Caki2 (cell line): ENCODE data around the gene ZNF185. TPM values are rescaled to one million over a fixed set of nuclear protein-coding genes. Genes with fewer than 3 reads are reported as not detected.

Experiments used
- DNase-seq: peaks from one replicate; pipeline ENCODE4 v3.0.0-alpha.2; 2015; ENCODE audit warnings: low read depth
- in situ Hi-C: cut with HindIII; loops from 2 replicates; pipeline ENCODE4 v1.10.0; 2016; ENCODE audit warnings: low sequenced_read_pairs, low pct_unique_long_range_greater_than_20kb, mixed read lengths
- total RNA-seq: library from RNA; depleted of rRNA; stranded (reverse); fragments of >200 nt; shearing (Covaris generic); gene quantifications from 2 replicates; pipeline ENCODE4 v1.2.3, GENCODE V29; 2014; ENCODE audit warnings: low replicate concordance; rRNA removed

The ZNF185 gene
- 6.0 and 7.2 TPM in 2 replicates for total RNA-seq

GRCh38 chrX:152897222-152898131, at the start of gene ZNF185:
ZNF185 (plus strand) TSS chrX:152898067; CDS start chrX:152914490, 16,423 bp downstream.
- DNase-seq = peak; percentile 61
- in situ Hi-C loops = no loop called here

- in situ Hi-C loops = no loop called here
- no peak for DNase-seq
Measured at GRCh38 chrX:152850465-152850864, 47.4 kb upstream of the ZNF185 start.

GRCh38 chrX:152853986-152854385, 43.9 kb upstream of the ZNF185 start:
- no peak for DNase-seq
- in situ Hi-C loops = no loop called here

DNA sequence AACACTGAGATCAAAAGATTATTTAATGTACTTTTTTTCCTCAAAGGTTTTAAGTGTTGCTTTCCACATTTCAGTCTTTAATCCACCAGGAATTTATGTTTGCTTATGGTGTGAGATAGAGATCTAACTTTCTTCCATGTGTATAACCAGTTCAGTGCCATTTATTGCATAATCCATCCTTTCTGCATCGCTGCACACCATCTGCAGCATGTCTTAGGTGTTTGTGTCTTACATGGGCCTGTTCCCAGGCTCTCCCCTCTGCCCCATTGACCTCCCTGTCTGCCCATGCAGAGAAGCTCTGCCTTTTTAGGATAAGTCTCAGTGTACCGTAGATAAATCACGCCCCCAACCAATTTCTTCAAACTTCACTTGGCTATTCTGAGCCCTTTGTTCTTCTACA, 36.8 kb upstream of the ZNF185 start:
- peak; percentile 52 for DNase-seq
- in situ Hi-C loops = no loop called here

- DNase-seq = no peak
- in situ Hi-C loops = no loop called here
Measured at GRCh38 chrX:152861826-152862225, 36.0 kb upstream of the ZNF185 start.

- in situ Hi-C loops = no loop called here
- no peak for DNase-seq
Measured at GRCh38 chrX:152865232-152865920, 32.5 kb upstream of the ZNF185 start.

- DNase-seq = no peak
- in situ Hi-C loops = no loop called here
Measured at GRCh38 chrX:152866386-152866785, 31.5 kb upstream of the ZNF185 start.

DNA sequence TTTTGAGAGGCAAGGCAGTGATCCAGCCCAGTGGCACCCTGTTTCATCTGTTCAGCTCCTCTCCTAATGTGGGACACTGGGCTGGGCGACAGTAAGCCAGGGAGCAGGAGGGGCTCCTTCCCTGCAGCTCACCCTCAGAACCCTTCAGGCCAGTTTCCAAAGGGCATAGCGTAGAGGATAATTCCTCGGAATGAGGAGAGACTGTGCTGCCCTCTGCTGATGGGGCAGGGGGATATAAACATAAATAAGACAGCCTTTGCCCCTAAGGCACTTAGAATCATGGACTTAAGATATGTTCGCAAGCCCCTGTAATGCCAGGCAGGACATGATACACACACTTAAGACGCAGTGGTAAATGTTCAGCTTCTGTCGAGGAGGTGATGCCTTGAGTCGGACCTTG, 27.9 kb upstream of the ZNF185 start:
- DNase-seq = no peak
- in situ Hi-C loops = no loop called here

GRCh38 chrX:152871260-152871659, 26.6 kb upstream of the ZNF185 start:
- in situ Hi-C loops = no loop called here
- DNase-seq = no peak

GRCh38 chrX:152872522-152872921, 25.3 kb upstream of the ZNF185 start:
- no peak for DNase-seq
- in situ Hi-C loops = no loop called here

- no peak for DNase-seq
Measured at GRCh38 chrX:152873361-152873760, 24.5 kb upstream of the ZNF185 start.

GRCh38 chrX:152876931-152877840, 20.7 kb upstream of the ZNF185 start:
- in situ Hi-C loops = no loop called here

More at GRCh38 chrX:152873361-152873760, 24.5 kb upstream of the ZNF185 start:
- in situ Hi-C loops = no loop called here

GRCh38 chrX:152878976-152879755, 18.7 kb upstream of the ZNF185 start:
- in situ Hi-C loops = no loop called here
- peak; percentile 52 for DNase-seq

More at GRCh38 chrX:152876931-152877840, 20.7 kb upstream of the ZNF185 start:
- no peak for DNase-seq

GRCh38 chrX:152881289-152881688, 16.6 kb upstream of the ZNF185 start:
- in situ Hi-C loops = no loop called here
- no peak for DNase-seq

- in situ Hi-C loops = no loop called here
Measured at GRCh38 chrX:152884171-152884570, 13.7 kb upstream of the ZNF185 start.

DNA sequence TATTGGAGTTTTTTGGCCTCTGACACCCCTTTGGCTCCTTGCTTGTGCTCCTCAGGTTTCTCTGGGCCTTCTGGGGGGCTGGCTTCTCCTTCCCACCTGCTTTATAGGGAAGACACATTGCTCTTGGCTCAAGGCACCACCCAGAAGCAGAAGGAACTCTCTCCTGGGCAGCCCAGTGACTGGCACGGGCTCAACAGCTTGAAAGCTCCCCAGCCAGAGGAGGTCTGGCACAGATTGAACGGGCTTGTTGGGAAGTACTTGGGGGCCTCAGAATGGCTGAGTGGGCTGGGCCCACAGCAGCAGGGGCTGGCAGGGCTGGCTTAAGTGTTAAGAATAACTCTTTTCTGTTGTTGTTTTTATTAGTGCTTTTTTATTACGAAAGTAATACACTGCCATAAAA, 11.2 kb upstream of the ZNF185 start:
- in situ Hi-C loops = no loop called here

More at GRCh38 chrX:152884171-152884570, 13.7 kb upstream of the ZNF185 start:
- DNase-seq = no peak

DNA sequence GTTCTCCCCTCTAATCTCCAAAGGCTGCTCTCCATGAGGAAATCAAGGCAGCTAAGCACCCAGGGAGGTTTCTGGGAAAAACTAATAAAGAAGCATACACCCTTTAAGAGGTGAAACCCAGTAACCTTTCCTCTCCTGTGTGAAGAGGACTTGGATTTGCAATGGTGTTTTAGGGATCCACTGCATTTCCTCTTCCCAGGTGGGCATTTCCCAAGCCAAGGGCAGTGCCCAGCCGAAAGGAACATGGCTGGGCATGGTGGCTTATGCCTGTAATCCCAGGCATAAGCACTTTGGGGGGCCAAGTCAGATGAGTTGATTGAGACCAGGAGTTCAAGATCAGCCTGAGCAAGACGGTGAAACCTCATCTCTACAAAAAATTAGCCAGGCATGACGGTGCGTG, 5.4 kb upstream of the ZNF185 start:
- in situ Hi-C loops = no loop called here
- no peak for DNase-seq

More for the DNA sequence above, 11.2 kb upstream of the ZNF185 start:
- no peak for DNase-seq
